ENCODE measurements around the gene FCHSD2. TPM values are rescaled to one million over a fixed set of nuclear protein-coding genes. Genes with fewer than 3 reads are reported as not detected.
"Not testable (repeated sequence)": the region's sequence is repeated elsewhere in the genome, so short reads cannot be mapped to it uniquely, and the experiment has no call there.

The FCHSD2 gene
- polyA plus RNA-seq, 1 donor: 48.4 TPM

DNA sequence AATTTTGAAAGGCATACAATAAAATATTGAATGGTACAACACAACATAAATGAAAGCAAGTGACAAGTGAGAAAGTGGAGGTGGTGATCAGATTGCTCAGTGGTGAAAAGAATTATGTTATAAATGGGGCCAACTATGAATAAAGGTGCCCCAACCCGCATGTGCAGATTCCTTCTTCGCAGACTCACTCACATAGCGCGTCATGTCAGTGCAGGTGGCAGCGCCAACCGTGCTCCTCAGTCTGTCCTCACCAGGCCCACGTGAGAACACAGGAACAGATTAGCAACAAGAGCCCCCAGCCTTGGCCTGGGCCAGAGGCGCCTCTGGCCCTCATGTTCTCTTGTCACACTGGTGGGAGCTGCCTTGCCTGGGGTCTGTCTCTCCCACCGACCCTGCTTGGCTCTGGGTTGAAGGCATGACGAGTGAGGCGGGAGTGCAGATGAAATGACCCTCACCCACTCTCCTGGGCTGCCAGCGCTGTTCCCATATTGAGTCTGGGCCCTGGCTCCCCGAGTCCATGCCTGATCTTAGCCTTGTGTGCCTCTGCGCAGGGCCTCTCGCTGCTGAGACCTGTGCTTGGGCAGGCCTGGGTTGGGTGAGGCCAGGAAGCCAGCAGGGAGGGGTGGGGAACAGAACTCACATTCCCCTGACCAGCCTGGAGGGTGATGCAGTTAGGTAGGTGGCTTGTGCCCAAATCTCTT lies 321.5 kb downstream of the FCHSD2 start:
- no peak for DNase-seq

DNA sequence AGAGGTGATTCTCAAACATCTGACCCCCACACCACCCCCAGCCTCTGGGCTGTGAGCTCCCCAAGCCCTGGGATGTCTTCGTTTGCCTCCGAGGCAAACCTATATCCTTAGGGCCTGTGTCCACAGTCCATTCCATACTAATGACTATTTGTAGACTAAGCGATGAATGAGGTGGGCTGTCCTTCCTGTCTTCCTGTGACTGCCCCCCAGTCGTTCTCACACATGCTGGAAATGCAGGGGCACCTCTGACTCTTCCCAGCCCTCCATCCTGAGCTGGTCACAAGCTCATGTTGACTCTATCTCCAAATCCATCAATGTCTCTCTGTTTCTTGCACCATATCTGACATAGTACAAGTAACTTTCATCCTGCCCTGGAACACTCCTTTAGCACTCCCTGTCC lies 323.1 kb downstream of the FCHSD2 start:
- DNase-seq: no peak

DNA sequence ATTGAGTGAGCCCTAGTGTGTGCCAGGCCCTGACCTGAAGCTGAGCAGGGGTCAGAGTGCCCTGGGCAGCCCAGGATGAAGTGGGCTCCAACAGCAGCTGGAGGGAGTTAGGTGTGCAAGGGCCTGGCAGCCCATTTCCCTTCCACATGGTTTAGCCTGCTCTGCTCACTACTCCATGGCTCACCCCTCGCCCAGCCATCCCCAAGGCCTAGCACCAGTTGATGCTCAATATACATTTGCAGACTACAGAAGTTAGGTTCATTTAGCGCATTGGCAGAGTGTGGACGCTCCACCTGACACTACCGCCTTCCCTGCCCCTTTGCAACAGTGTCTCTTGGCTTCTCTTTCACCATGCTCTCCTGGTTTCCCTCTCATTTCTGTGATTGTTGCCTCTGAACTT lies 324.2 kb downstream of the FCHSD2 start:
- no peak for DNase-seq

DNA sequence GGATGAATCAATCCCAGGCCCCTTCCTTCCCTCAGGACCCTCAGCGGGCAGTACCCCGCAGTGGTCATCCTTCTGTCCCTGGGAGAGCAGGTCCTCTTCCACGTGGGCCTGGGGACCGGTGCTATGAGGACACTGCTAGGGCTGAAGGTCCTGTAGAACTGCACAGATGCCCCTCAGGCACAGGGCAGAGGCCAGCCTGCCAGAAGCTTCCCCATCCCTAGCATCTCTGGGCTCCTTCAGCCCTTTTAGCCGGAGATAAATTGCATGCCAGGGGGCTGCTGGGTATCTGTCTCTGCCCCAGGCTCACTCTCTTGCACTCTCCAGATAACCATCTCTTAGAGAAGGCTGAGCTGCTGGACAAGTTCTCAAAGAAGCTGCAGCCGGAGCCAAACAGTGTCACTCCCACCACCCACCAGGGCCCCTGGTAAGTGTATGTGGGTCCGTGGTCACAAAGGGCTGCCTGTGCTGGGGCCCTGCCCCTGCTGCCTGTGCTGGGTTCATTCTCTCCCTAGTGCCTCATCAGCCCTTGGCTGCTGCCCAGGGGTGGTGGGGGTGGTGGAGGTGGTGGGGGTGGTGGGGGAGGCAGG lies 325.6 kb downstream of the FCHSD2 start:
- DNase-seq: no peak

DNA sequence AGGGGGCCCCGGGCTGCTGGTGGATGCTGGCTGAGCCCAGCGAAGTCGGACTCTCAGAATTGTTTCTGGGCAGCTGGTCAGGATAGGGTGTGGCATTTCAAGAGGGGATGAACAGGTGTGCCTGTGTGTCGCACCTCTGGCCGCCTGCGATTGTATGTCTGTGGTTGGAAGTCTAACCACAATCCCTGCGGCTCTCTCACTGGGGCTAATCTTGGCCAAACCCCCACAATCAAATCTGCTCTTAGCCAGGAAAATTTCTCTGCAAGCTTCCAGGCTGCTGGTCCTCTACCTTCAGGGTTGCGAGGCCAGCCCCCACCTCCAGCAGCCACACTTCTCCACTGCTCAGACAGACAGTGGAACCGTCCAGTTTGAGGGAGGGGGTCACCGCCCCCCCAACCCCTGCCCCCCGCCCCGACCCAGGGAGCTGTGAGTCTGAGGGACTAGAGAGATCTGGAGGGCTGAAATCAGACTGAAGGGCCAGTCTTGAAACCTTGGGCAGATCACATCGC lies 327.0 kb downstream of the FCHSD2 start:
- DNase-seq: no peak

DNA sequence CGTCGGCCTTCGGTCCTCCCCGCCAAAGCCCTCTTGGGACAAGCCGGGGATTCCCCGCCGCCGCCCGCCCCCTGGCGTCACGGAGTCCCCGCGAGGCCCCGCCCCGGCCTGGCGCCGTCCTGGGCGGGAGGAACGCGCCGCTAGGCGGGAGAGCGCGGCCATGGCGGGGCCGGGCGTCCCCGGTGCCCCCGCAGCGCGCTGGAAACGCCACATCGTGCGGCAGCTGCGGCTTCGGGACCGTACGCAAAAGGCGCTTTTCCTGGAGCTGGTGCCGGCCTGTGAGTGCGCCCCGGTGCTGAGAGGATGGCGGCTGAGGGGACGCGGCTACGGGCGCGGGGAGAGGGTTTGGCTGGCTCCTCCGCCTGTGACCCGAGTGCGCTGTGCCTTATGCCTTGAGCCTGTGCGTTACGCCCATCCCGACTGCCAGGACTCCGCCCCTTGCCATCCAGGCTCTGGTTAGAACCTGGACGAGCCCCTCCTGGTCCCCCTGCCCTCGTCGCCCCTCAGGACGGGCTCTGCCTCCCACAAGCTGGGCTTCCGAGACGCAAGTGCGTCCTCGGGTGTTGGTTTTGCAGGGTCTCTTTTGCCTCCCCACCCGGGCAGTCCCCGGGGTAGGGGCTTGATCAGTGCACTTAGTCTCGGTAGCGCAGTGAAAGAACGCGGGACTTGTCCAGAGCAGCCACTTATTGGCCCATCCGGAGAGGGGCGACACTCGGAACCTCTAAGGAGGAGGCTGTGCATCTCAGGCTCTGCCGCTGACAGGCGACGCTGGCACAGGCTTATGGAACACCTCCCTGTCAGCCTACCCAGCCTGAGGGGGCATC lies 327.6 kb downstream of the FCHSD2 start, which contains the start of gene ATG16L2:
Gene ATG16L2, plus strand, starts transcription at position 126 of the 824 bp plus-strand sequence. Its CDS starts 35 bp downstream, at position 161.
- DNase-seq: peak; percentile 89

DNA sequence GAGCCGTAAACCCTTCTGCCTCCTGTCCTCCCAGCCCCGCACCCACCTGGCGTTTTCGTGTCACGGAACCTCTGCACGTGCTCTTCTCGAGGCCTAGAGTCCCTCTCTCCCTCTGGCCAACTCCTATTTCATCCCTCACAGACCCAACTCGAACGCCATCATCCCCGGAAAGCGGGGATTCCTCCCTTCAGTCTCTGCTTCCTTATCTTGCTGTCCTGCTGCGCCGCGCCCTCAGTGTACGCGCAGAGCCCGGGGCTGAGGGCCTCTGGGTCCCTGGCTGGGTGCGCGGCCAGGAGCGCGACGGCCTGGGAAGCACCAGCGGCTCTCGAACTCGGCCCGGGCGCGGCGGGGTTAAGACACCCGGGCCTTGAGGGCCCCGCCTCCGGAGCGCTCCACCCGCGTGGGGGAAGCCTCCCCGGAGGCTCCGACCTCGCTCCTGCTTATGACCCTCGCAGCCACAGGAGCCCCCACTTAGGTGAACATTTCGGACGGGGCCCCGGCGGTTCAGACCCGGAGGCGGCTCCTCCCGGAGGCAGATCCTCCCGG lies 328.3 kb downstream of the FCHSD2 start:
- DNase-seq: peak; percentile 79

DNA sequence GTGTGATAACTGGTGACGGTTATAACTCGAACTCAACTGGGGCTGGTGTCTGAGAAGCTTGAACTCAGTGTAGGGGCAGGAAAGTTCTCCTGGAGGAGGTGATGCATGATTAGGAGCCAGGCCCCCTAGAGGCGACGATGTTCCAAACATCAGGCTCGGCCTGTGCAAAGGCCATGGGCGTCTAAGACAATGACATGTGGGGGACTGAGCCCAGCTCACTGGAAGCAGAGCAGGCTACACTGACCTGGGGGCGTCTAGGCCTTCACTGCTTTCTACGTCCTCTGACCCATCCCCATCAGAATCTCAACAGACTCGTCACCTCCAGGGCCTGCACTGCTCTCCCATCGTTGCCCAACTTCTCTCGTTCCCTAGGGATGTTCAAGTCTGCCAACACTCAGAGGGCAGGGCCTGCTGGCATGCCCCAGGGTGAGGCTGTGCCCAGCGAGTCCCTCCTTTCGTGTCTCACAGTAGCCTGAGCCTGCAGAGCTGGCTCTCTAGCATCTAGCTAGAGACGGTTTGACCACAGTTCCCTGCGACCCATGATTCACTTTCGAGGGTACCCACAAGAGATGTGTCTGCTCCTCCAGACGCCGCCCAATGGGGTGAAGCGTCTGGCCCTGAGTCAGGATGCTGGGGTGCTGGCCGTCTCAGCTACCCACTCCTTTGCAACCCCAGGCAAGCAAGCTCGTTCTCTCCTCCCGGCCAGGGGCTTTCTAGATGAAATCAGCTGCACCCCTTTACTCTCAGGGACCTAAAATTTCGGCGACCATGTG lies 329.0 kb downstream of the FCHSD2 start:
- DNase-seq: no peak

DNA sequence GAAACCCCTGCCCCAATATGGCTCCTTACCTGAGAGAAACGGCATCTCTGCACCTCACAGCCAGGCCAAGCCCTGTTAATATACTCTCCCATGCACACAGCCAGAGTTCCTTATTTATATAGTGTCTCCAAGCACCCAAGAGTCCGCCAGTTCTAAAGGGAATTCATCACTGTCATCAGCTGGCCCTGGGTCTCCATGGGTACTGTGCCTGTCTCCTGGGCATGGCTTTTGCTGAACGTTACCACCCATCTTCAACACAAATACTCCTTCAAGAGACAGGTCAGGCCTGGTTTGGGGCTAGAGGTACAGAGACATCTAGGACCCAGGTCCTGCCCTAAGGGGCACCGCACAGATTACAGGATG lies 329.5 kb downstream of the FCHSD2 start:
- no peak for DNase-seq

DNA sequence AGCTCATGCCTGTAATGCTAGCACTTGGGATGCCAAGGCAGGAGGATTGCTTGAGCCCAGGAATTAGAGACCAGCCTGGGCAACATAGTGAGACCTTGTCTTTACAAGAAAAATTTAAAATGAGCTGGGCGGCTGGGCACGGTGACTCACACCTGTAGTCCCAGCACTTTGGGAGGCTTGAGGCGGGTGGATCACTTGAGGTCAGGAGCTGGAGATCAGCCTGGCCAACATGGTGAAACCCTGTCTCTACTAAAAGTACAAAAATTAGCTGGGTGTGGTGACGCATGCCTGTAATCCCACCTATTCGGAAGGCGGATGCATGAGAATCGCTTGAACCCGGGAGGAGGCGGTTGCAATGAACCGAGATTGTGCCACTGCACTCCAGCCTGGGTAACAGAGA lies 330.4 kb downstream of the FCHSD2 start:
- DNase-seq: not testable (repeated sequence)

DNA sequence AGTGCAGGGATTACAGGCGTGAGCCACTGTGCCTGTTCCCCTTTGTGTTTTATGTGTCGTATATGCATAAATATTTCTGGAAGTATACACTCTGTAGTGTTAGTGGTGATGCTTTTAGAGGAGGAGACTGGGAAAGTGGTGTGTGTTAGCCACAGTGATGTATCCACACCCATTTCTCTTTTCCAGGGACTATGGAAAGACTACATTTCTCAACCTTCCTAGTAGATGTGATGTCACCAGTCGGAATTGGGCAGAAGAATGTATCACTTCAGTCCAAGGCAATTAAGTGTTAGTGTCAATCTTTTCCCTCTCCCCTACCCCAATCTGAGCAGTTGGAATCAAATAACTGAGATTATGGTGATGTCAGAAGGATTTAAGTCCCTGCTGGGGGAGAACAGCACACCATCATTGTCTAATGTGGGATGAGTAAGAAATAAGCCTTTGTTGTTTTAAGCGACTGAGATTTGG lies 333.8 kb downstream of the FCHSD2 start:
- DNase-seq: no peak

DNA sequence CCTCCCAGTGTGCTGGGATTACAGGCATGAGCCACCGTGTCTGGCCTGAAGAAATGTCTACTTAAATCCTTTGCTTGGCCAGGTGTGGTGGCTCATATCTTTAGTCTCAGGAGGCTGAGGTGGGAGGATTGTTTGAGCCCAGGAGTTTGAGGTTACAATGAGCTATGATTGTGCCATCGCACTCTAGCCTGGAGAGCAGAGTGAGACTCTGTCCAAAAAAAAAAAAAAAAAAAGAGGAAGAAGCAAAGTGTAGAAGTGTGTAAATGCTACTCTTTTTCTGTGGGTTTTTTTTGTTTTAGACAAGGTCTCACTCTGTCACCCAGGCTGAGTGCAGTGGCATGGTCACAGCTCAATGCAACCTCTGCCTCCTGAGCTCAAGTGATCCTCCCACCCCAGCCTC lies 334.3 kb downstream of the FCHSD2 start:
- no peak for DNase-seq

DNA sequence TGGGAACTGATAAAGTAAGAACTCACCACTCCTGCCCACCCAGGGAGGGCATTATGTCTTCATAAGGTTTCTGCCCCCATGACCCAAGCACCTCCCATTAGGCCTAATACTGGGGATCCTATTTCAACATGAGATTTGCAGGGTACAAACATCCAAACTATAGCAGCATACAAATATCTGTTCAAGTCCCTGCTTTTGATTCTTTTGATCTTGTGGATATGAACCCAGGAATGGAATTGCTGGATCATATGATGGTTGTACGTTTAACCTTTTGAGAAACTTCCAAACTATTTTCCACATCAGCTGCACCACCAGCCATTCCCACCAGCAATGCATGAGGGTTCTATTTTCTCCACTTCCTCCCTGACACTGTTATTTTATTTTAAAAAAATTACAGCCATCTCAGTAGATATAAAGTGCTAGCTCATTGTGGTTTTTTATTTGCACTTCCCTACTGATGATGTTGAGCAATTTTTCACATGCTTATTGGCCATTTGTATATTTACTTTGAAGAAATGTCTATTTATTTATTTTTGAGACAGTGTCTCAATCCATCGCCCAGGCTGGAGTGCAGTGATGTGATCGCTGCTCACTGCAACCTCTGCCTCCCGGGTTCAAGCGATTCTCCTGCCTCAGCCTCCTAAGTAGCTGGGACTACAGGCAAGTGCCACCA lies 335.0 kb downstream of the FCHSD2 start:
- no peak for DNase-seq

DNA sequence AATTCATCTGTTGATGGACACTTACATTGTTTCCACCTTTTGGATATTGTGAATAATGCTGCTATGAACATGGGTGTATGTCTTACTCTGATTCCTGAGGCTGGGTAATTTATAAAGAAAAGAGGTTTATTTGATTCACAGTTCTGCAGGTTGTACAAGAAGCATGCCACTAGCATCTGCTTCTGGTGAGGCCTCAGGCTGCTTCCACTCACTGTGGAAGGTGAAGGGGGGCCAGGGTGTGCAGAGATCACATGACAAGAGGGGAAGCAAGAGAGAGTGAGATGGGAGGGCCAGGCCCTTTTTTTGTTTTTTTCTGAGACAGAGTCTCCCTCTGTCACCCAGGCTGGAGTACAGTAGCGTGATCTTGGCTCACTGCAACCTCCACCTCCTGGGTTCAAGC lies 335.7 kb downstream of the FCHSD2 start:
- DNase-seq: not testable (repeated sequence)

DNA sequence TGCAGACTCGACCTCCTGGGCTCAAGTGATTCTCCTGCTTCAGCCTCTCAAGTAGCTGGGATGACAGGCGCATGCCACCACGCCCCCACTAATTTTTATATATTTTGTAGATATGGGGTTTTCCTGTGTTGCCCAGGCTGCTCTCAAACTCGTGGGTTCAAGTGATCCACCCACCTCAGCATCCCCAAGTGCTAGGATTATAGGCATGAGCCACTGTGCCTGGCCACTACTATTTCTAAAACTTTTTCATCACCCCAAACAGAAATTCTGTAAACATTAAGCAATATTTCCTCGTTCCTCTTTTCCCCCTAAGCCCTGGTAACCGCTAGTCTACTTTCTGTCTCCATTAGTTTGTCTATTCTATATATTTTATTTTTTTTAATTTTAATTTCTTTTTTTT lies 336.9 kb downstream of the FCHSD2 start:
- DNase-seq: no peak

DNA sequence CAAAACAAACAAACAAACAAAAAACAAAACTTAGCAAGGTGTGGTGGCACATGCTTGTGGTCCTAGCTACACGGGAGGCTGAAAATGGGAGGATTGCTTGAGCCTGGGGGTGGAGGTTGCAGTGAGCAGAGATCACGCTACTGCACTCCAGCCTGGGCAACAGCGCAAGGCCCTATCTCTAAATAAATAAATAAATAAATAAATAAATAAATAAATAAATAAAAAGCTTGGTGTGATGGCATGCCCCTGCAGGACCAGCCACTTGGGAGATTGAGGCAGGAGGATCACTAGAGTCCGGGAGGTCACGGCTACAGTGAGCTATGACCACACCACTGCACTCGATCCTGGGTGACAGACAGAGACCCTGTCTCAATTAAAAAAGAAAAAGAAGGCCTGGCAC lies 339.3 kb downstream of the FCHSD2 start:
- DNase-seq: no peak

DNA sequence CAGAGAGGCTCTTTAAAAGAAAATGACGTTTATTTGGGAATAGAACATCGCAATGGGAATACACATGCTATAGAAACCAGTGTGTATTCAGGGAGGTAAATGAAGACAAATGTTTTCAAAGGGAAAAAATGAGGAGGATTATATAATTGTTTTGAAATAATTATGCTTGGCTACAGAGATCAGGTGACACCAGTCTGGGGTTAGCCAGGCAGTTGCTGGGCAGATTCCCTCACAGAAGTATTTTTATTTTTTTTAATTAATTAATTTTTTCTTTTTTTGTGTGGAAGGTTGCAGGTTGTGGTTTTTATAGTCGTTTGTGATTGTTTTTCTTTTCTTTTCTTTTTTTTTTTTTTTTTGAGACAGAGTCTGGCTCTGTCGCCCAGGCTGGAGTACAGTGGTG lies 342.7 kb downstream of the FCHSD2 start:
- no peak for DNase-seq

DNA sequence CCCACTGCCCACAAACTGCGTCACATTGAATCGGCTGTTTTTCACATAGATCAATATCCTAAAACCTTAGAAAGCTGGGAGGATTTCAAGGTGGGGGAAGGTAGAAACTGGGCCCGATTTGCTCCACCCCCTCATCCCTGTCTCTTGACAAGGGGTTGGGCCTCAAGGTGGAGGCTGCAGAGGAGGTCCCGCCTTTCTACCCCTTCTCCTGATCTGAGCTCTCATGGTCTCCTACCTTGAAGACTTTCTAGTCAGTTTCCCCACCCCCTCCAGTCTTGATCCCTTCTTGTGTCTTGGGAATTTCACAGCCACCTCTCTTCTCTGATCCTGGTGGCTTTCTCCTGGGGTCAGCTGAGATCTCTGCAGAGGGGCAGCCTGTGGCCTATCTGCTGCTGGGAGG lies 343.8 kb downstream of the FCHSD2 start:
- no peak for DNase-seq

DNA sequence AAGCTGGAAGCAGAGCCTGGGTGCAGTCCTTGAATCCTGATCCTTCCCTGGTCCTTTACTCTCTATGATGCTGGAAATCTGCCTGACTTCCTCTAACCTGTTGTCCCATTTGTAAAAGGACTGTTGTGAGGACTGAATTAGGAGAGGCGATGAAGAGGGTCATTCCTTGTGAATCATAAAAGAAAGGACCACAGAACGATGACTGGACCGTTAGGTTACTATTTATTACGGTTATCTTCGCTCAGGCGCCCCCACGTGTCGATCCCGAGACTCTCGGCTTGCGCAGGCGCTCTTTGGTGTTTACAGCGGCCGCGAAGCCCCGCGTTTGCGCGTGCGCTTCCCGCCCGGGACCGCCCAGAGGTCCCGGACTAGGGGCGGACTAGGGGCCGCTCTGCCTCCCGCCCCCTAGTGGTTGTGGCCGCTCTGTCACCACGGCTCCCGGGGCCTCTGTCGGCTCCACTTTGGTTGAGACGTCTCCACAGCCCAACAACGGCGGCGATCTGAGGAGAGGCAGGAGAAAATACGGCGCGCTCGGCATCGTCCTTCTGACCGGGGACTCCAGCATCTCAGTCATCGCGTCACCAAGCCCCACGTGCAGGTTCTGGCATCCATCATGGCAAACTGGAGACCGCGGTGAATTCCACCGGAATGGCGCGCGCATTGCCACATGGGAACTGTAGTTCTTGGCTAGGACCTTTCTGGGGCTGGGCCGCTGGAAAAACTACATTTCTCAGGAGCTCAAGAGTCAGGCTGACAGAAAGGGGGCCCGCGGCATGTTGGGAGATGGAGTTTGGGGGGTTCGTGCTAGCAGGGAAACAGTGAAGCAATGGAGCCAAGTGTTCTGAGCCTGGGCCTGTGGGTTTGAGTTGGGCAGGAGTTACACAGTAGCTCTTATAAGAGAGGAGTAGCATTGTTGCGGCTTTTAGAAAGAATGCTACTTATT lies 348.4 kb downstream of the FCHSD2 start, which contains the start of gene STARD10:
Gene STARD10, minus strand, starts transcription at position 623 of the 943 bp plus-strand sequence. CDS start 12,866 bp downstream, outside the sequence.
- DNase-seq: peak; percentile 98

DNA sequence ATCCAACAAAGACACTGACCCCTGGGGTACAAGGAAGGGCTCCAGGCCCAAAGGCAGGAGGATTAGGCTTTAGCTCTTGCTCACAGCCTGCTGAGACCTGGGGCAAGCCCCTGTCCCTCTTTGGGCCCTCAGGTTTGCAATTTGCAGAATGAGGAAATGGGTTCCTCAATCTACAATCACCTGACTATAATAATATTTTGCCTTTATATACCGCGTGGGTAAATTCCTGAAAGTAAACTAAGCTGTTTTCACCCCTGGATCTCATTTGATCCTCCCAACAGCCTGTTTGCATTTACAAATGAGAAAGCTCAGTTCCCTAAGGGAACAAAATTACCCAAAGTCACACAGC lies 349.1 kb downstream of the FCHSD2 start:
- DNase-seq: no peak

All from left kidney (tissue), 2 donors.